ENCODE data around the gene HDC.

The HDC gene

DNA sequence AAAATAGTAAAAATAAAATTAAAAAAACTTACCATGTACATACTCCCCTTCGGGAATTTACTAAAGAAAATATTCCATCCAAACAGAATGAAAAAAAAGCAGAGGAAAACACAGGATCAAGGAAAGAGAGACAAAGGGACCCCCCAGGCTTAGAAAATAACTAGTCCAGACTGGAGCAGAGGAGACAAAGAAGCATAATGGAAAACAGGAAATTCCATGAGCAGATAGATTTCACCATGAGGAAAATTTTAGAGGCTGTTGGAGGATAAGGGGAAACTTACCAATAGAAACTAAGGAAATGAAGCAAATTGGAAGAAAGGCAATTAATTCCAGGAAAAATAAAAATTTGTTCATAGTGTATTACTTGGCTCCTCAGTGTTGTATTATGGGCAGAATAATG is 46.8 kb downstream of the HDC start:
- H3K36me3 ChIP-seq (ENCODE audit: control insufficient read depth in 1 of 2, insufficient read depth in 2 of 2, low read depth in 1 of 2, low read length in 2 of 2): no peaks in the 10 kb centered on the region
- no peak overlapping the region for H4K91ac ChIP-seq (ENCODE audit: low read length)
- H2BK15ac ChIP-seq (ENCODE audit: low read depth, poor library complexity, severe bottlenecking): no peak overlapping the region
- no peak for DNase-seq
- no peak overlapping the region for H2AFZ ChIP-seq (ENCODE audit: low read depth, low read length)
- no peak overlapping the region for H3K4ac ChIP-seq (ENCODE audit: low read depth in 1 of 2, low read length in 2 of 2)
- no peaks in the 10 kb centered on the region for H3K9me3 ChIP-seq (ENCODE audit: control insufficient read depth, low read length)
- H3K9ac ChIP-seq (ENCODE audit: low read length): no peak overlapping the region
- peaks cover 0 to 32% of the 10 kb centered on the region in 2 experiments for H3K27me3 ChIP-seq (ENCODE audit: control insufficient read depth in 1 of 2, insufficient read depth in 1 of 2, low read length in 2 of 2)
- no peak overlapping the region for H2BK5ac ChIP-seq (ENCODE audit: low read depth, low read length, poor library complexity, severe bottlenecking)
- no peak overlapping the region for H2AK5ac ChIP-seq (ENCODE audit: low read length, severe bottlenecking)
- no peak overlapping the region for H3K27ac ChIP-seq (ENCODE audit: low read length, poor library complexity, severe bottlenecking)
- no peak overlapping the region for H3K14ac ChIP-seq (ENCODE audit: low read length in 2 of 2)
- H2BK120ac ChIP-seq (ENCODE audit: low read depth, low read length): no peak overlapping the region
- no peak overlapping the region for H3K18ac ChIP-seq (ENCODE audit: low read depth in 1 of 2, low read length in 2 of 2)
- no peak overlapping the region for H2BK12ac ChIP-seq (ENCODE audit: low read length in 2 of 2)
- no peak overlapping the region for H3K23ac ChIP-seq (ENCODE audit: low read length in 2 of 2)
- whole genome bisulfite sequencing: 87% methylated on average over 1 of the region's 1 CpG
- H3K4me3 ChIP-seq (ENCODE audit: insufficient read depth in 1 of 2, low read depth in 1 of 2, low read length in 2 of 2): no peak overlapping the region
- H4K8ac ChIP-seq (ENCODE audit: low read length): no peak overlapping the region
- no peaks in the 10 kb centered on the region for H3K79me1 ChIP-seq (replicated peaks; ENCODE audit: low read length, poor library complexity, severe bottlenecking)
- H3K4me2 ChIP-seq (ENCODE audit: low read length, poor library complexity, severe bottlenecking): no peak overlapping the region
- no peaks in the 10 kb centered on the region for H3K4me1 ChIP-seq (ENCODE audit: control insufficient read depth, insufficient read depth, low read depth, low read length)

DNA sequence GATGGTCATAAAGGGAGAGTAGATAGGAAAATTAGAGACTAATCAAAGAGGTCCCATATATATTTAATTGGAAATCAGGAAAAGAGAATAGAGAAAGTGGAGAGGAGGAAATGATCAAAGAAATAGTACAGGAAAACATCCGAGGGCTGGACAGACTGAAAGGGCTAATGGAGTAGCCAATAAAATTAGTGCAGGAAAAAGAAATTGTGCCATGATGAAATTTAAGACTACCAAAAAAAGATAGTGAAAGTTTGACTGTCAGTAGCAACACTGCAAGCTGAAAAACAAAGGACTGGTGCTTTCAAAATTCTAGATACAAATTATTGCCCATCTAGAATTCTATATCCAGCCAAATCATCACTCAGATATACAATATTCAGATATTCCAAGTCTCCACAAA is 47.2 kb downstream of the HDC start:
- Histone ChIP-seq H3K27me3 (ENCODE audit: control insufficient read depth in 1 of 2, insufficient read depth in 1 of 2, low read length in 2 of 2) (peaks cover 0 to 32% of the 10 kb centered on the region in 2 experiments), H3K4ac (ENCODE audit: low read depth in 1 of 2, low read length in 2 of 2) (no peak overlapping the region), H3K27ac (ENCODE audit: low read length, poor library complexity, severe bottlenecking) (no peak overlapping the region), H3K23ac (ENCODE audit: low read length in 2 of 2) (no peak overlapping the region), H3K9me3 (ENCODE audit: control insufficient read depth, low read length) (no peaks in the 10 kb centered on the region), H2AK5ac (ENCODE audit: low read length, severe bottlenecking) (no peak overlapping the region), H4K8ac (ENCODE audit: low read length) (no peak overlapping the region), H3K4me3 (ENCODE audit: insufficient read depth in 1 of 2, low read depth in 1 of 2, low read length in 2 of 2) (no peak overlapping the region), H3K4me2 (ENCODE audit: low read length, poor library complexity, severe bottlenecking) (no peak overlapping the region), H3K9ac (ENCODE audit: low read length) (no peak overlapping the region), H3K36me3 (ENCODE audit: control insufficient read depth in 1 of 2, insufficient read depth in 2 of 2, low read depth in 1 of 2, low read length in 2 of 2) (no peaks in the 10 kb centered on the region), H2AFZ (ENCODE audit: low read depth, low read length) (no peak overlapping the region), H2BK5ac (ENCODE audit: low read depth, low read length, poor library complexity, severe bottlenecking) (peak overlapping the region; percentile 44), H4K91ac (ENCODE audit: low read length) (no peak overlapping the region), H2BK15ac (ENCODE audit: low read depth, poor library complexity, severe bottlenecking) (no peak overlapping the region), H2BK12ac (ENCODE audit: low read length in 2 of 2) (no peak overlapping the region), H3K18ac (ENCODE audit: low read depth in 1 of 2, low read length in 2 of 2) (no peak overlapping the region), H2BK120ac (ENCODE audit: low read depth, low read length) (no peak overlapping the region), H3K14ac (ENCODE audit: low read length in 2 of 2) (no peak overlapping the region), H3K4me1 (ENCODE audit: control insufficient read depth, insufficient read depth, low read depth, low read length) (no peaks in the 10 kb centered on the region), H3K79me1 (replicated peaks; ENCODE audit: low read length, poor library complexity, severe bottlenecking) (no peaks in the 10 kb centered on the region)
- 81% methylated on average over 1 of the region's 1 CpG for WGBS
- DNase-seq: no peak

DNA sequence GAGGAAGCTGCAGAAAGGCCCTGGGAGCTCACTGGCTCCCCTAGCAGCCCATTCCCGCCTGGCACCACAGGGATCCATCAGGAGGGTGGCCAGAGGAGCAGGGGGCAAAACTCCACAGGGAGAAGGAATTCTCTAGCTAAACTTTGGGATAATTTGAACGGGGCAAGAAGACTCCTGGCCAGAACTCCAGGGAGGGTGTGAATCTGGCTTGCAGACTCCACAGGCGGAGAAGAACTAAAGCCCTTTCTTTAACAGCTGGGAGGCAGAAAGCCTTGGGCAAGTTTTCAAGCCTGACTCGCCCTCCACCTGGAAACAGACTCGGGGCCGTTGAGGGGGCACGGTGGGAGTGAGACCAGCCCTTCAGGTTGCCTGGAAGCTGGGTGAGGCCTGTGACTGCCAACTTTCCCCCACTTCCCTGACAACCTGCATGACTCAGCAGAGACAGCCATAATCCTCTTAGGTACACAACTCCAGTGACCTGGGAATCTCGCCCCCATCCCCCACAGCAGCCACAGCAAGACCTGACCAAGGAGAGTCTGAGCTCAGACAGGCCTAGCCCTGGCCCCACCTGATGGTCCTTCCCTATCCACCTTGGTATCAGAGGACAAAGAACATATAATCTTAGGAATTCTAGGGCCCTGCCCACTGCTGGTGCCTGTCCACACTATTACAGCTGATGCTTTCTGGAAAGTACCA is 54.9 kb downstream of the HDC start:
- no peak for DNase-seq
- no peaks in the 10 kb centered on the region for H3K79me1 ChIP-seq (replicated peaks; ENCODE audit: low read length, poor library complexity, severe bottlenecking)
- no peak overlapping the region for H3K14ac ChIP-seq (ENCODE audit: low read length in 2 of 2)
- H3K18ac ChIP-seq (ENCODE audit: low read depth in 1 of 2, low read length in 2 of 2): no peak overlapping the region
- no peak overlapping the region for H3K9ac ChIP-seq (ENCODE audit: low read length)
- H3K27ac ChIP-seq (ENCODE audit: low read length, poor library complexity, severe bottlenecking): no peak overlapping the region
- H3K27me3 ChIP-seq (ENCODE audit: control insufficient read depth in 1 of 2, insufficient read depth in 1 of 2, low read length in 2 of 2): peaks cover 0 to 4% of the 10 kb centered on the region in 2 experiments
- H2BK120ac ChIP-seq (ENCODE audit: low read depth, low read length): no peak overlapping the region
- H3K4me2 ChIP-seq (ENCODE audit: low read length, poor library complexity, severe bottlenecking): no peak overlapping the region
- H3K4ac ChIP-seq (ENCODE audit: low read depth in 1 of 2, low read length in 2 of 2): no peak overlapping the region
- no peak overlapping the region for H2AFZ ChIP-seq (ENCODE audit: low read depth, low read length)
- H4K91ac ChIP-seq (ENCODE audit: low read length): no peak overlapping the region
- no peak overlapping the region for H2AK5ac ChIP-seq (ENCODE audit: low read length, severe bottlenecking)
- H2BK15ac ChIP-seq (ENCODE audit: low read depth, poor library complexity, severe bottlenecking): no peak overlapping the region
- no peak overlapping the region for H3K23ac ChIP-seq (ENCODE audit: low read length in 2 of 2)
- H3K36me3 ChIP-seq (ENCODE audit: control insufficient read depth in 1 of 2, insufficient read depth in 2 of 2, low read depth in 1 of 2, low read length in 2 of 2): no peaks in the 10 kb centered on the region
- WGBS: 87% methylated on average over 8 of the region's 8 CpGs
- H3K9me3 ChIP-seq (ENCODE audit: control insufficient read depth, low read length): peaks cover 7% of the 10 kb centered on the region
- no peaks in the 10 kb centered on the region for H3K4me1 ChIP-seq (ENCODE audit: control insufficient read depth, insufficient read depth, low read depth, low read length)
- H3K4me3 ChIP-seq (ENCODE audit: insufficient read depth in 1 of 2, low read depth in 1 of 2, low read length in 2 of 2): no peak overlapping the region
- no peak overlapping the region for H2BK12ac ChIP-seq (ENCODE audit: low read length in 2 of 2)
- H2BK5ac ChIP-seq (ENCODE audit: low read depth, low read length, poor library complexity, severe bottlenecking): no peak overlapping the region
- H4K8ac ChIP-seq (ENCODE audit: low read length): no peak overlapping the region

DNA sequence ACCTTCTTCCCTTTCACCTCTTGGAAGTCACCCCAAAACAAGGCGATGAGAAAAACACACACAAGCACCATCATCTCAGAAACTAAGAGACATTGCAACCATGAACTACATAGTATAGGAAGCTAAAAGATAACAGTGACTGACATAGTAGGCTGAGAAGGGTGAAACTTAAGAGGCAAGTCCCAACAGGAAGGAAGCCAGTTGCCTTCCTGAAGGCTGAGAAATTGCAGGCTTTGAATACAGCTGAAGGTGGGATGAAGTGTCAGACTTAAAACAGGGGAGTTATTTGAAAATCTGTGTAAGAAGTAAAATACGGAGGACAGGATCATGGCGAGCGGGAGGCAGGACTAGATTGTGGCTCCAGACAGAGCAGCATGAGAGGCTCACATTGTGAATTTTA is 55.7 kb downstream of the HDC start:
- no peak overlapping the region for H2AK5ac ChIP-seq (ENCODE audit: low read length, severe bottlenecking)
- no peak for DNase-seq
- H3K4me3 ChIP-seq (ENCODE audit: insufficient read depth in 1 of 2, low read depth in 1 of 2, low read length in 2 of 2): no peak overlapping the region
- no peak overlapping the region for H3K27ac ChIP-seq (ENCODE audit: low read length, poor library complexity, severe bottlenecking)
- H3K4ac ChIP-seq (ENCODE audit: low read depth in 1 of 2, low read length in 2 of 2): no peak overlapping the region
- no peak overlapping the region for H3K23ac ChIP-seq (ENCODE audit: low read length in 2 of 2)
- H4K8ac ChIP-seq (ENCODE audit: low read length): no peak overlapping the region
- no peaks in the 10 kb centered on the region for H3K4me1 ChIP-seq (ENCODE audit: control insufficient read depth, insufficient read depth, low read depth, low read length)
- H2BK120ac ChIP-seq (ENCODE audit: low read depth, low read length): no peak overlapping the region
- H3K9ac ChIP-seq (ENCODE audit: low read length): no peak overlapping the region
- peaks cover 7% of the 10 kb centered on the region for H3K9me3 ChIP-seq (ENCODE audit: control insufficient read depth, low read length)
- no peak overlapping the region for H3K18ac ChIP-seq (ENCODE audit: low read depth in 1 of 2, low read length in 2 of 2)
- peaks cover 0 to 4% of the 10 kb centered on the region in 2 experiments for H3K27me3 ChIP-seq (ENCODE audit: control insufficient read depth in 1 of 2, insufficient read depth in 1 of 2, low read length in 2 of 2)
- no peak overlapping the region for H3K4me2 ChIP-seq (ENCODE audit: low read length, poor library complexity, severe bottlenecking)
- H4K91ac ChIP-seq (ENCODE audit: low read length): no peak overlapping the region
- H2BK15ac ChIP-seq (ENCODE audit: low read depth, poor library complexity, severe bottlenecking): no peak overlapping the region
- H3K14ac ChIP-seq (ENCODE audit: low read length in 2 of 2): no peak overlapping the region
- no peak overlapping the region for H2BK12ac ChIP-seq (ENCODE audit: low read length in 2 of 2)
- H2AFZ ChIP-seq (ENCODE audit: low read depth, low read length): no peak overlapping the region
- no peaks in the 10 kb centered on the region for H3K36me3 ChIP-seq (ENCODE audit: control insufficient read depth in 1 of 2, insufficient read depth in 2 of 2, low read depth in 1 of 2, low read length in 2 of 2)
- no peak overlapping the region for H2BK5ac ChIP-seq (ENCODE audit: low read depth, low read length, poor library complexity, severe bottlenecking)
- WGBS: 97% methylated on average over 3 of the region's 4 CpGs
- no peaks in the 10 kb centered on the region for H3K79me1 ChIP-seq (replicated peaks; ENCODE audit: low read length, poor library complexity, severe bottlenecking)

All from mesenchymal stem cell (in vitro differentiated cells and primary cell).